ENCODE data around the gene CXXC5. TPM values are rescaled to one million over a fixed set of nuclear protein-coding genes. Genes with fewer than 3 reads are reported as not detected.

CXXC5 gene
- total RNA-seq, 2 donors from 2014 or later: 32.3 to 40.4 TPM

- intact Hi-C loops (cut with DNase I): no loop called here
- no peaks in the 10 kb centered on the region for H3K36me3 ChIP-seq
- H3K4me3 ChIP-seq: no peak overlapping the region
- H3K27ac ChIP-seq: peak overlapping the region; percentile 64
- no peaks in the 10 kb centered on the region for H3K27me3 ChIP-seq
- no peak for TF ChIP-seq CTCF (IDR thresholded peaks at IDR 0.05)
- H3K9me3 ChIP-seq: no peaks in the 10 kb centered on the region
- DNase-seq: no peak
- peaks cover 32% of the 10 kb centered on the region for H3K4me1 ChIP-seq
- no peak overlapping the region for H3K9ac ChIP-seq (ENCODE audit: low read depth in 2 of 2, low read length in 2 of 2)
These were observed 6.8 kb downstream of the CXXC5 start for GRCh38 chr5:139654871-139655491.

GRCh38 chr5:139655727-139656271 lies 7.7 kb downstream of the CXXC5 start:
- H3K4me1 ChIP-seq: peaks cover 30% of the 10 kb centered on the region
- no peak overlapping the region for H3K4me3 ChIP-seq
- peak overlapping the region; percentile 36 to 43 for H3K9ac ChIP-seq (ENCODE audit: low read depth in 2 of 2, low read length in 2 of 2)
- H3K27me3 ChIP-seq: no peaks in the 10 kb centered on the region
- intact Hi-C loops (cut with DNase I): no loop called here
- peak overlapping the region; percentile 64 for H3K27ac ChIP-seq
- no peak for DNase-seq
- TF ChIP-seq CTCF (IDR thresholded peaks at IDR 0.05): no peak
- H3K9me3 ChIP-seq: no peaks in the 10 kb centered on the region
- no peaks in the 10 kb centered on the region for H3K36me3 ChIP-seq

- Histone ChIP-seq H3K27ac (peak overlapping the region; percentile 81), H3K27me3 (no peaks in the 10 kb centered on the region), H3K9me3 (no peaks in the 10 kb centered on the region), H3K36me3 (no peaks in the 10 kb centered on the region), H3K4me1 (peaks cover 26% of the 10 kb centered on the region), H3K9ac (ENCODE audit: low read depth in 2 of 2, low read length in 2 of 2) (peak overlapping the region in 1 of 2 donors; percentile 29), H3K4me3 (no peak overlapping the region)
- TF ChIP-seq CTCF (IDR thresholded peaks at IDR 0.05): no peak
- DNase-seq: no peak
- intact Hi-C loops (cut with DNase I): no loop called here
These were observed 9.5 kb downstream of the CXXC5 start for GRCh38 chr5:139657363-139658321.

GRCh38 chr5:139658501-139658927 lies 10.4 kb downstream of the CXXC5 start:
- peak overlapping the region; percentile 81 for H3K27ac ChIP-seq
- peaks cover 21% of the 10 kb centered on the region for H3K4me1 ChIP-seq
- no peaks in the 10 kb centered on the region for H3K36me3 ChIP-seq
- H3K27me3 ChIP-seq: no peaks in the 10 kb centered on the region
- intact Hi-C loops (cut with DNase I): no loop called here
- H3K9ac ChIP-seq (ENCODE audit: low read depth in 2 of 2, low read length in 2 of 2): peak overlapping the region; percentile 27 to 73
- no peak for TF ChIP-seq CTCF (IDR thresholded peaks at IDR 0.05)
- no peak for DNase-seq
- H3K4me3 ChIP-seq: no peak overlapping the region
- H3K9me3 ChIP-seq: no peaks in the 10 kb centered on the region

GRCh38 chr5:139658928-139659667 lies 10.9 kb downstream of the CXXC5 start:
- no peak for TF ChIP-seq CTCF (IDR thresholded peaks at IDR 0.05)
- H3K36me3 ChIP-seq: no peaks in the 10 kb centered on the region
- H3K9ac ChIP-seq (ENCODE audit: low read depth in 2 of 2, low read length in 2 of 2): peak overlapping the region; percentile 27 to 73
- peak overlapping the region; percentile 81 for H3K27ac ChIP-seq
- H3K27me3 ChIP-seq: no peaks in the 10 kb centered on the region
- intact Hi-C loops (cut with DNase I): no loop called here
- H3K4me3 ChIP-seq: peak overlapping the region; percentile 4
- peak; percentile 59 for DNase-seq
- H3K9me3 ChIP-seq: no peaks in the 10 kb centered on the region
- H3K4me1 ChIP-seq: peaks cover 21% of the 10 kb centered on the region

All from colonic mucosa (tissue), 4 donors.